Left cardiac atrium (tissue), 4 donors: ENCODE data around the gene ZKSCAN3. TPM values are rescaled to one million over a fixed set of nuclear protein-coding genes. Genes with fewer than 3 reads are reported as not detected.
"Not testable (repeated sequence)": the region's sequence is repeated elsewhere in the genome, so short reads cannot be mapped to it uniquely, and the experiment has no call there.

Source experiments
- ATAC-seq, 2 donors: fragments of 200-7000 bp; cut with Tn5 transposase; one replicate each; pipeline ENCODE4 v1.9.1; 2020; ENCODE audit warnings: mild to moderate bottlenecking in 2 of 2, moderate library complexity in 2 of 2
- DNase-seq: peaks from one replicate; pipeline ENCODE4 v3.0.0-alpha.2; 2020
- intact Hi-C, 2 donors: fragments of 100-400 bp; cut with DNase I; formaldehyde crosslinking; loops; one replicate each; pipeline versions ENCODE4 v1.14.1 to v1.15.1; 2022 to 2023
- total RNA-seq, 2 donors: library from RNA; stranded (reverse); fragmentation: NEBNext Ultra II Directional; extraction: Animal tissue kit (Norgen Biotek cat#: 25700); gene quantifications; one replicate each; pipeline ENCODE4 v1.2.1, GENCODE V29; 2021
- donor health status: DM: no; HTN: yes; CAD: no.
- donor health status: DM: no; HTN: yes; CAD: no; lungs with severe emphysema.
- donor health status: DM: yes; HTN: yes; CAD: no.
- donor health status: Dilated cardiomyopathy.

Gene ZKSCAN3
- total RNA-seq, 2 donors from 2014 or later: 3.2 to 4.6 TPM

DNA sequence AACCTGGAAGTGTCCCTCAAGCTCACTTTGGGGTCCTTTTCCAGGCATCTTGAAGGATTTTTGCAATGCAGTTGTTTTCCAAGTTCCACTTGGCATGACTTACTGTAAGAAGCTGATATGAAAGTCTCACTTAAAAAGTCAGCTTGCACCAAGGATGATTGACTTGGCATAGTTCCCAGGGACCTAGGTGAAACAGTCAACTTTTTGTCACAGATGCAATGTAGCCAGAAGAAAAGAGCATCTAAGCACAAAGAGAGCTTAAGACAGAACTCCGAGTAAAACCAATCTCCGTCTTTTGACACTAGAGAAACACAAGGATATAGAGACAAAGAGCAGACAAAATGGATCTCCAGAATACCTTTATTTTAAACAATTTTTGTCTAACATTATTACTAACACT, 52.5 kb downstream of the ZKSCAN3 start:
- intact Hi-C loops: loop anchor here in 1 of 2 donors (5.0 kb wide), 1 partner anchor 40 kb away; the partner anchor contains the start of gene ZSCAN23
- ATAC-seq: no peak

DNA sequence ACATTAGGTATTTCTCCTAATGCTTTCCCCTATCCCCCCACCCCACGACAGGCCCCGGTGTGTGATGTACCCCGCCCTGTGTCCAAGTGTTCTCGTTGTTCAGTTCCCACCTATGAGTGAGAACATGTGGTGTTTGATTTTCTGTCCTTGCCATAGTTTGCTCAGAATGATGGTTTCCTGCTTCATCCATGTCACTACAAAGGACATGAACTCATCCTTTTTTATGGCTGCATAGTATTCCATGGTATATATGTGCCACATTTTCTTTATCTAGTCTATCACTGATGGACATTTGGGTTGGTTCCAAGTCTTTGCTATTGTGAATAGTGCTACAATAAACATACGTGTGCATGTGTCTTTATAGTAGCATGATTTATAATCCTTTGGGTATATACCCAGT, 54.2 kb downstream of the ZKSCAN3 start:
- not testable (repeated sequence) for ATAC-seq, DNase-seq
- intact Hi-C loops: loop anchor here in 1 of 2 donors (5.0 kb wide), 1 partner anchor 38 kb away; the partner anchor contains the start of gene ZSCAN23

More for the DNA sequence above, 52.5 kb downstream of the ZKSCAN3 start:
- no peak for DNase-seq

GRCh38 chr6:28407401-28407800, 57.7 kb downstream of the ZKSCAN3 start:
- intact Hi-C loops: no loop called here
- ATAC-seq: no peak
- DNase-seq: no peak

DNA sequence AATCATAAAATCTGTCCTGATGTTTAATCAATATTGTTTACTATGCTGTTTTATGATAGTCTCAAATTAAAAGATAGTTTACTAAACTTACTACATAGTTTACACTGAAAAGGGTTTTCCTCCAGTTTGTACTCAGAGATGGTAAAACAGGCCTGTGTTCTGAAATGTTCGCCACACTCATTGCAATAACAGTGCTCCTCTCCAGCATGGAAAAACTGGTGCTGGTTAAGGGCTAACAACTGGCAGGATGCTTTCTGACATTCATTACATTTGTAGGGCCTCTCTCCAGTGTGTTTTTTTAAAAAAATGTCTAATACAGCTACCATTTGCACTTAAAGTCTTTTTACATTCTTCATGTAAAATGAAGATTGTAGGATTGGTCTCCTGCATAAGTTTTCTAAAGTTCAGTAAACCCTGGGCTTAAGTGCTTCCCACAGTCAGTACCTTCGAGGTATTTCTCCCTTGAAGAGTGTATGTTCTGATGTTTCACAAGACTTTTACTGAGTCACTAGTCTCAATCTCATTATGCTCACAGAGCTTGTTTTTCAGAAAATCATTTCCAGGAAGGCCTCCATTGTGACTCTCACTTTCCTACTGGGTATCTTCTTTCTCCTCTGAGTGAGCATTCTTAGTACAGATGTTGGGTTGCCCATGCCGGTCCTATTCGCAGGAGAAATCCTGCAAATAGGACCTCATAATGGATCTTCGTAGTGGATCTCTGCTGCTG, 58.5 kb downstream of the ZKSCAN3 start:
- intact Hi-C loops: no loop called here
- ATAC-seq (no peak), DNase-seq (no peak)

DNA sequence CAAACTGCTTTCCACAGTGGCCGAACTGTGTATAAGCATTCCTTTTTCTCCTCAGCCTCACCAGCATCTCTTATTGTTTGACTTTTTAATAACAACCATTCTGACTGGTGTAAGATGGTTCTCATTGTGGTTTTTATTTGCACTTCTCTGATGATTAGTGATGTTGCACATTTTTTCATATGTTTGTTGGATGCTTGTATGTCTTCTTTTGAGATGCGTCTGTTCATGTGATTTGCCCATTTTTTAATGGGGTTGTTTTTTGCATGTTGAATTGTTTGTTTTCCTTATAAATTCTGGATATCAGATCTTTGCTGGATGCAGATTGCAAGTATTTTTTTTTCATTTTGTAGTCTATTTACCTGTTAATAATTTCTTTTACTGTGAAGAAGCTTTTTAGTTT, 61.0 kb downstream of the ZKSCAN3 start:
- ATAC-seq: no peak
- intact Hi-C loops: no loop called here

DNA sequence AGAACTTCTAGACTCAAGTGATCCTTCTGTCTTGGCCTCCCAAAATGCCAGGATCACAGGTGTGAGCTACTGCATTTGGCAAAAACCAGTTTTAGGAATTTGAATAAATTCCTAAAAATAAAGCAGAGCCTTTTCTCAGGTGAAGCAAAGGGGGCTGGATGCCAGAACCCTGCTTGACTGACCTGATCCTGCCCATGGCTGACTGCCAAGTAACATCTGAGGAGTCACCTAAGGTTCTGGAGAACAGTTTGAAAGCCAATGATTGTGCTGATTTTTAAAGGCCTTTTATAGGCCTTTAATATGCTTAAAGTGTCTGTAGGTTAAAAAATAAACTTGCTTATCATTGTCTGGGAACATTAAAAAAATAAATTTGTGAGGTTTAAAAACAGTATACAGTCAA, 63.9 kb downstream of the ZKSCAN3 start:
- no peak for ATAC-seq
- no peak for DNase-seq
- intact Hi-C loops: no loop called here

More for the DNA sequence above, 61.0 kb downstream of the ZKSCAN3 start:
- DNase-seq: no peak

Other genes starting within 250 kb of the ZKSCAN3 start
- 1 to 10 TPM; 2.4 TPM for gene ZSCAN16, start 225.3 kb upstream of the ZKSCAN3 start, total RNA-seq
- 10 to 100 TPM; 10.8 to 15.8 TPM for gene ZKSCAN8, start 208.1 kb upstream of the ZKSCAN3 start, total RNA-seq
- gene ZSCAN9, start 124.7 kb upstream of the ZKSCAN3 start, total RNA-seq: 1 to 10 TPM; 9.2 to 9.6 TPM
- 1 to 10 TPM; 2.3 to 3.1 TPM for gene ZKSCAN4, start 97.7 kb upstream of the ZKSCAN3 start, total RNA-seq
- gene NKAPL, start 90.7 kb upstream of the ZKSCAN3 start, total RNA-seq: 1 to 10 TPM; 5.4 to 6.1 TPM
- 10 to 100 TPM in 1 of 2 donors, 1 to 10 TPM in 1; 8.8 to 11.9 TPM for gene ZSCAN26, start 82.8 kb upstream of the ZKSCAN3 start, total RNA-seq
- gene PGBD1, start 68.4 kb upstream of the ZKSCAN3 start, total RNA-seq: 1 to 10 TPM; 2.7 TPM
- gene ZSCAN31, start 13.8 kb upstream of the ZKSCAN3 start, total RNA-seq: 10 to 100 TPM in 1 of 2 donors, 1 to 10 TPM in 1; 8.4 to 11.4 TPM
- gene ZSCAN12, start 49.8 kb downstream of the ZKSCAN3 start, total RNA-seq: 1 to 10 TPM; 2.6 to 3.7 TPM
- 1 to 10 TPM; 1.1 to 1.2 TPM for gene ZSCAN23, start 93.5 kb downstream of the ZKSCAN3 start, total RNA-seq
- not detected for gene GPX6, start 165.8 kb downstream of the ZKSCAN3 start, total RNA-seq
- gene GPX5, start 175.9 kb downstream of the ZKSCAN3 start, total RNA-seq: not detected